Small intestine (tissue), 7 donors: ENCODE results near the gene HIPK2. TPM values are rescaled to one million over a fixed set of nuclear protein-coding genes. Genes with fewer than 3 reads are reported as not detected.
A peak's percentile ranks its signal among the peaks of the same experiment; 100 is the strongest.

Experiments used
- DNase-seq, 2 donors: peaks; one replicate each; pipeline versions ENCODE4 v3.0.0 to v3.0.0-alpha.2; 2013
- FAIRE-seq: peaks from 2 replicates; lab custom pipeline; 2012; peaks lifted over from hg19 to GRCh38; lab: Jason Lieb, UNC
- H3K27ac ChIP-seq, 3 donors: one replicate each; pipeline ENCODE4 v1.5.1; 2013; ENCODE audit warnings: low read length in 2 of 3, mild to moderate bottlenecking in 2 of 3, control low read depth in 1 of 3, inconsistent platforms in 1 of 3, low read depth in 1 of 3, moderate library complexity in 1 of 3
- H3K27me3 ChIP-seq, 3 donors: one replicate each; pipeline ENCODE4 v1.6.1; 2013; ENCODE audit warnings: low read length in 3 of 3, inconsistent platforms in 1 of 3; ENCODE audit not compliant: control insufficient read depth in 3 of 3, insufficient read depth in 3 of 3
- H3K36me3 ChIP-seq, 3 donors: one replicate each; pipeline ENCODE4 v1.6.1; 2013; ENCODE audit warnings: low read length in 3 of 3, inconsistent platforms in 1 of 3, low read depth in 1 of 3, mild to moderate bottlenecking in 1 of 3, moderate library complexity in 1 of 3; ENCODE audit not compliant: control insufficient read depth in 3 of 3, insufficient read depth in 2 of 3
- H3K4me1 ChIP-seq, 3 donors: one replicate each; pipeline ENCODE4 v1.6.1; 2013; ENCODE audit warnings: low read length in 2 of 3, inconsistent platforms in 1 of 3, low read depth in 1 of 3, mild to moderate bottlenecking in 1 of 3, moderate library complexity in 1 of 3; ENCODE audit not compliant: control insufficient read depth in 3 of 3, insufficient read depth in 2 of 3
- H3K4me3 ChIP-seq, 3 donors: one replicate each; pipeline ENCODE4 v1.5.1; 2013; ENCODE audit warnings: low read length in 3 of 3, control low read depth in 1 of 3, inconsistent platforms in 1 of 3, low read depth in 1 of 3, mild to moderate bottlenecking in 1 of 3, moderate library complexity in 1 of 3
- H3K9me3 ChIP-seq, 2 donors: one replicate each; pipeline ENCODE4 v1.6.1; 2013; ENCODE audit warnings: low read depth in 1 of 2, low read length in 1 of 2; ENCODE audit not compliant: control insufficient read depth in 2 of 2, insufficient read depth in 1 of 2
- WGBS, 3 donors: extraction: QIAGEN DNeasy Blood & Tissue Kit; methylation state at CpG; one replicate each; pipeline ENCODE4 v1.1.7; 2013; 5-methylcytosine and 5-hydroxymethylcytosine counted together
- polyA plus RNA-seq, 4 donors: library from polyadenylated mRNA; stranded (reverse) in 3 of 4; unstranded in 1 of 4; fragments of 200-250 nt in 3 of 4; fragments of 120-200 nt in 1 of 4; gene quantifications; one replicate each; pipeline versions ENCODE4 v1.2.1 to v1.2.3, GENCODE V29; 2013
- donor health status: healthy with polysubstance abuse.
- donor health status: control.
- donor health status: control.
- donor health status: Bipolar disorder and iron deficiency.
- donor health status: healthy.

Gene HIPK2
- polyA plus RNA-seq, 4 donors: 3.2 to 11.4 (median 7.2) TPM

DNA sequence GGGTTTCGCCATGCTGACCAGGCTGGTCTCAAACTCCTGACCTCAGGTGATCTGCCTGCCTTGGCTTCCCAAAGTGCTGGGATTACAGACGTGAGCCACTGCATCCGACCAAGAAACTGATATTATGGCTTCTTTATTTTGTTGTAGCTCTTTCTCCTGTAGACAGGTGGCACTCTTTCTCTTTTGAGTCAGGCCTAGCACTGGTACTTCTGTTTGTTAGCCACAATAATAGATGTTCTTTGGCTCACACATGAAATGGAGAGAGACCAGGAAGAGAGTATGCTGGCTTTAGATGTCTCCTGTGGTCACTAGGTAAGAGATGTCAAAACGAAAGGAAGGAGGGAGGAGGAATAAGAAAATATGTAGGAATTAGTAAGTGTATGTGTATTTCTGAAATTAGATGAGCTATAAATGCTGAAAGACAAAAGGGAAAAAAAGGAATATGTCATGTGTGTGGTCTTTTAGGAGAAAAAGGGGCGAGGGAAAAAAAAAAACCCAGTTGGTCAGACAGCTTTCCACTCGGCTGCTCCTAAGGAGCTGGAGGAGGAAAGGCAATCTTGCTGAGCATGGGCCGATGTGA is 175.6 kb downstream of the HIPK2 start:
- DNase-seq: peak; percentile 29 to 39
- peaks cover 8 to 24% (median 15%) of the 10 kb centered on the region in 3 donors for H3K36me3 ChIP-seq
- H3K4me1 ChIP-seq: no peaks in the 10 kb centered on the region
- WGBS, 3 donors: 73 to 80% (median 74%) methylated on average over 7 of the region's 7 CpGs
- no peaks in the 10 kb centered on the region for H3K27me3 ChIP-seq
- no peaks in the 10 kb centered on the region for H3K9me3 ChIP-seq
- no peak overlapping the region for H3K27ac ChIP-seq
- no peak for FAIRE-seq
- H3K4me3 ChIP-seq: no peak overlapping the region

DNA sequence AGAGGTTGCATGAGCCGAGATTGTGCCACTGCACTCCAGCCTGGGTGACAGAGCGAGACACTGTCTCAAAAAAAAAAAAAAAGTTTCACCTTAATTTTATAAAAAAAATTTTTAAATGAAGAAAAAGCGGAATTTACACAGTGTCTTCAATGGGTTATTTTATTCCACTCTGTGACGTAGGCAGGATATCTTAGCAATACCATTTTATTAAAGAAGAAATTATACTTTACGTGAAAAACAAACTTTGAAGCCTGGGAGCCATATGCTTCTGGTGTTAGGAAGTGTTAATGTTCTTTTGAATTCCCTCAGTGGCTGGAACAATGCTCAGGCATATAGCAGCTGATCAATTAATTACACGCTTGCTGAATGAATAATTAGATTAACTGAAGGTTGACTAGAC is 176.6 kb downstream of the HIPK2 start:
- peaks cover 15 to 33% (median 18%) of the 10 kb centered on the region in 3 donors for H3K36me3 ChIP-seq

DNA sequence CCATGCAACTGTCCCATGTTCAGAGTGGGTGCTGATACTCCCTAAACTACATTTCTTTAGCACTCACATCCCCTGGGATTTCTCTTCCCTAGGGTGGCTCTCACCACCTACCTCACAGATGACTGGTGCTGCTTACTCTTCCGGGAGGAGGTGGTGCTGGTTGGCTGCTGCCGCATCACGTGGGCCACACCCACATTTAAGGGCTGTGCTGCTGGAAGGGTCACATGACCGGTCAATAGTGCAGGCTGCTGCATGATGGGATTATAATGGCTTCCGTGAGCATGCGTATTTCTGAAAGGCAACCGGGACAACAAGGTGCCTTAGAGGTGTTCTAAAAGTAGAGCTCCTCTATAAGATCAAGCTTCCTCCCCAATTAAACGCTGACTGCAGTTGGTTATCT is 177.5 kb downstream of the HIPK2 start:
- H3K36me3 ChIP-seq: peaks cover 18 to 37% (median 22%) of the 10 kb centered on the region in 3 donors
- H3K4me3 ChIP-seq: no peak overlapping the region
- H3K27ac ChIP-seq: no peak overlapping the region
- no peaks in the 10 kb centered on the region for H3K9me3 ChIP-seq
- FAIRE-seq (no peak), DNase-seq (no peak)
- H3K4me1 ChIP-seq: no peaks in the 10 kb centered on the region
- 90 to 96% (median 93%) methylated on average over 8 of the region's 8 CpGs for WGBS, 3 donors
- no peaks in the 10 kb centered on the region for H3K27me3 ChIP-seq

More for the DNA sequence above, 176.6 kb downstream of the HIPK2 start:
- WGBS, 3 donors: 96 to 100% (median 98%) methylated on average over 6 of the region's 6 CpGs
- H3K4me3 ChIP-seq: no peak overlapping the region
- no peaks in the 10 kb centered on the region for H3K27me3 ChIP-seq
- no peak overlapping the region for H3K27ac ChIP-seq
- DNase-seq (no peak), FAIRE-seq (no peak)
- no peaks in the 10 kb centered on the region for H3K9me3 ChIP-seq
- no peaks in the 10 kb centered on the region for H3K4me1 ChIP-seq

DNA sequence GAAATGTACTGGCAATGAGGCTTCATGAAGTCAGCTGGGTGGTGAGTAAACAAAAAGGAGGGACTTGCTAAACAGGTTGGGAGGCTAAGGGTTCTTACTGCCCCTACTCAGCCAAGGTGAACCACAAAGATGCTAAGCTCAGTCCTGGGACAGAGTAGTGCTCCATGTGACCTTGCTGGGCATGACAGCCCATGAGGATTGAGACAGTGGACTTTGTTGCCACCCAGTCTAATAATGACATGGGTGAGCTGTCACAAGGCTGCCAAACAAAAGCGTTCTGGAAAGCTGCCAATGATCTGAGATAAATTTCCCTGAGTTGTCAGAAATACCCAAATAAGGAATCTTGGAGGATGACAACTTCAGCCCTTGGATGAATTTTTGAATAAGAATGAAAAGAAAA is 179.2 kb downstream of the HIPK2 start:
- FAIRE-seq (no peak), DNase-seq (peak in 1 of 2 donors; percentile 60)
- WGBS, 3 donors: 44 to 51% (median 50%) methylated on average over 1 of the region's 1 CpG
- Histone ChIP-seq H3K4me1 (no peaks in the 10 kb centered on the region), H3K36me3 (peaks cover 23 to 46% (median 26%) of the 10 kb centered on the region in 3 donors), H3K27me3 (no peaks in the 10 kb centered on the region), H3K4me3 (no peak overlapping the region), H3K9me3 (no peaks in the 10 kb centered on the region), H3K27ac (no peak overlapping the region)

DNA sequence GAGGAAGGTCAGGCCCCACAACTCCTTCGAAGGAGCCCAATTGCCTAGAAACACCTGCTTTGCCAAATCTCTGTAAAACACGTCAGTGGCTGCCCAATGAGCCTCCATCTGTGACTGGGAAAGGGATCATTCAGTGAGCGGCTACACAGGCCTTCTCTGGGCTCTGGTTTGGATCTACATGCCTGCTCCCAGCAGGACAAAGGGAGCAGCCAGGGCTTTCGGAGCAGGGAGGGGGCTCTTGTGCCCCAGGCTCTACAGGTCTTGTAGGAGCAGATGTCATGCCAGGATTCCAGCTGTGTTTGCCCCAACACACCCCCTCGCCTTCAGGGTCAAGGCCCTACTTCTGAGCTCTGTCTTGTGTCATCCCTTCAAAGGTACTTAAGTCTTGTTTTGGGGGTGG is 180.8 kb downstream of the HIPK2 start:
- no peak for FAIRE-seq
- H3K27me3 ChIP-seq: no peaks in the 10 kb centered on the region
- DNase-seq: no peak
- H3K4me3 ChIP-seq: no peak overlapping the region
- WGBS, 3 donors: 87 to 94% (median 94%) methylated on average over 5 of the region's 5 CpGs
- peaks cover 22 to 52% (median 35%) of the 10 kb centered on the region in 3 donors for H3K36me3 ChIP-seq
- H3K4me1 ChIP-seq: no peaks in the 10 kb centered on the region
- no peak overlapping the region for H3K27ac ChIP-seq
- no peaks in the 10 kb centered on the region for H3K9me3 ChIP-seq

DNA sequence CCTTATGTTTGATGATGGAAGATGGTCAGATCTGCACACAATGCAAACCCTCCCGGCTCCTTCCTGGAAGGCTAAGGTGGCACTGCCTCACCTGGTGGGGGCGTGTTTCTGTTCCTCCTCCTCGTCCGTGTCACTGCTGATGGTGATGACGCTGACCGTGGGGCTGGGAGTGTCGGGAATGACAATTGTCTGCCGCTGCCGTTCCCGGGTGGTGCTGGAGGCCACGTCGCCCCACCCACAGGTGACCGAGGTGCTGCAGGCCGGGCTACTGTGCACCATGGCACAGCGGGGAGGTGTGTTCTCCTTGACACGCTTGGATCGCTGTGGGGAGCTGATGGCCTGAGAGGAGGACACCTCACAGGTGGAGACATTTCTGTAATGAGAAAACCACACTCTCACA is 181.2 kb downstream of the HIPK2 start:
- no peak overlapping the region for H3K27ac ChIP-seq
- DNase-seq: no peak
- peaks cover 24 to 52% (median 35%) of the 10 kb centered on the region in 3 donors for H3K36me3 ChIP-seq
- FAIRE-seq: no peak
- WGBS, 3 donors: 92 to 95% (median 95%) methylated on average over 17 of the region's 17 CpGs
- H3K4me1 ChIP-seq: no peaks in the 10 kb centered on the region
- no peak overlapping the region for H3K4me3 ChIP-seq
- no peaks in the 10 kb centered on the region for H3K27me3 ChIP-seq
- no peaks in the 10 kb centered on the region for H3K9me3 ChIP-seq

DNA sequence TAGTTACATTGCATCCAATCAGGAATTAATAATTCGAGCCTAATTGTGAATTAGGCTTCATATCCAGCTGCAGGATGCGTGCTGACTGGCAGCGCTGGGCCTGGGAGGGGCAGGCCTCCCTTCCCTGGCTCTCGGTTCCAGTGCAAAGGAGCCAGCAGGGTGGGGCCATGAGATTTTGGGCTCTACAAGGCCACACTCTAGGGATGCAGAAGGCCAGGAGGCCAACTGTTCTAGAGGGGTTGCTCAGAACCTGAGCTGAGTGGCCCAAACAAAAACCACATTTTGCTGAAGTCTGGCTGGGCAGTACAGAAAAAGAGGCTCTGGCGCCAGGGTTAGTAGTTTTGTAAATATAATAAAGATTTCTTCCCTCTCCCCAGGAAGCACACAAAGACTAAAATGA is 182.0 kb downstream of the HIPK2 start:
- Histone ChIP-seq H3K9me3 (no peaks in the 10 kb centered on the region), H3K4me3 (no peak overlapping the region), H3K27me3 (no peaks in the 10 kb centered on the region), H3K27ac (no peak overlapping the region), H3K4me1 (no peaks in the 10 kb centered on the region), H3K36me3 (peaks cover 22 to 56% (median 33%) of the 10 kb centered on the region in 3 donors)
- no peak for DNase-seq
- WGBS, 3 donors: 77 to 86% (median 83%) methylated on average over 5 of the region's 5 CpGs
- no peak for FAIRE-seq

DNA sequence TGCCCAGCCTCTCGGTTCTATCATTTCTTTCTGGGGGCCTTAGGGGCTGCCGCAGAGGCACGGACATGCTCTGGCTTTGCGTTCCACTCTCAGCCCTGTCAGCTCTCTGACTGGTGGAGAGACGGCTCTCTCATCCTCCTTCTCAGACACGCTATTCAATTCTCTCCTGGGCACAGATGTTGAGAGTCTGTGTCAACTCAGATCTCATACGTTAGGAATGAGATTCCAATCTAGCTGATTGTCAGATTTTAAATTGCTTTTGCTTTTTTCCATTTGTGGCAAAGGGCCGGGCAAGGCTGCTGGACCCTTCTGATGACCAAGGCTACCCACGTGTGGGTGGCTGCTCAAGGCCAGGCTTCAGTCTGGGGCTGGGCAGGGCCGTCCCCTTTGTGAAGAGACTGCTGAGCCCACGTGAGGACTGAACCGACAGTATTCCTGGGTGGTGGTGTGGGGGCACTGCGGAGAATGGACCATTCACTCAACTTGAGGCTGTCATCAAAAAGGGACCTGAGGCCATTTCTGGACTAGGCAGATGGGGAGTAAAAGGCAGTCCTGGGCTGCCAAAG is 182.8 kb downstream of the HIPK2 start:
- Histone ChIP-seq H3K27me3 (no peaks in the 10 kb centered on the region), H3K27ac (no peak overlapping the region), H3K4me1 (no peaks in the 10 kb centered on the region), H3K4me3 (no peak overlapping the region), H3K36me3 (peaks cover 20 to 51% (median 27%) of the 10 kb centered on the region in 3 donors), H3K9me3 (no peaks in the 10 kb centered on the region)
- DNase-seq: no peak
- 86 to 94% (median 92%) methylated on average over 13 of the region's 13 CpGs for whole genome bisulfite sequencing, 3 donors
- no peak for FAIRE-seq
